ENCODE results near the gene SLC9A9. TPM values are rescaled to one million over a fixed set of nuclear protein-coding genes. Genes with fewer than 3 reads are reported as not detected.

Gene SLC9A9
- total RNA-seq, 1 experiment from 2014 or later, result 2.2 TPM

GRCh38 chr3:143351354-143351753 is 496.9 kb downstream of the SLC9A9 start:
- no peak overlapping the region for H3K27ac Mint-ChIP-seq (ENCODE audit: low read depth, unreplicated experiment)
- POLR2A ChIA-PET, result no interaction called here
- no peaks in the 10 kb centered on the region for H3K27me3 Mint-ChIP-seq (ENCODE audit: insufficient read depth, unreplicated experiment)
- CTCF ChIA-PET, result interaction anchor here (0.5 to 0.7 kb wide), 2 partner anchors 79 to 192 kb away, joined by 3 read pairs; no protein-coding TSS in a partner anchor
- H3K4me3 Mint-ChIP-seq (ENCODE audit: unreplicated experiment), result no peak overlapping the region
- no TSS peak for BruUV-seq (replicated peaks)
- TF ChIP-seq CTCF (IDR thresholded peaks at IDR 0.05; ENCODE audit: unreplicated experiment), result no peak
- intact Hi-C loops (cut with micrococcal nuclease), result no loop called here
- no peaks in the 10 kb centered on the region for H3K4me1 Mint-ChIP-seq (ENCODE audit: insufficient read depth, unreplicated experiment)
- H3K36me3 Mint-ChIP-seq (ENCODE audit: insufficient read depth, unreplicated experiment), result no peaks in the 10 kb centered on the region
- DNase-seq (ENCODE audit: unreplicated experiment), result no peak
- no peaks in the 10 kb centered on the region for H3K9me3 Mint-ChIP-seq (ENCODE audit: unreplicated experiment)

GRCh38 chr3:143349455-143349854 is 498.8 kb downstream of the SLC9A9 start:
- no TSS peak for BruUV-seq (replicated peaks)
- TF ChIP-seq CTCF (IDR thresholded peaks at IDR 0.05; ENCODE audit: unreplicated experiment), result no peak
- no peaks in the 10 kb centered on the region for H3K27me3 Mint-ChIP-seq (ENCODE audit: insufficient read depth, unreplicated experiment)
- intact Hi-C loops (cut with micrococcal nuclease), result no loop called here
- DNase-seq (ENCODE audit: unreplicated experiment), result no peak
- no peak overlapping the region for H3K27ac Mint-ChIP-seq (ENCODE audit: low read depth, unreplicated experiment)
- no peaks in the 10 kb centered on the region for H3K4me1 Mint-ChIP-seq (ENCODE audit: insufficient read depth, unreplicated experiment)
- ChIA-PET CTCF (interaction anchor here (0.6 kb wide), 1 partner anchor 25 kb away, joined by 3 read pairs; no protein-coding TSS in a partner anchor), POLR2A (no interaction called here)
- H3K4me3 Mint-ChIP-seq (ENCODE audit: unreplicated experiment), result no peak overlapping the region
- H3K9me3 Mint-ChIP-seq (ENCODE audit: unreplicated experiment), result no peaks in the 10 kb centered on the region
- H3K36me3 Mint-ChIP-seq (ENCODE audit: insufficient read depth, unreplicated experiment), result no peaks in the 10 kb centered on the region

GRCh38 chr3:143348486-143349327 is 499.6 kb downstream of the SLC9A9 start:
- intact Hi-C loops (cut with micrococcal nuclease), result no loop called here
- H3K36me3 Mint-ChIP-seq (ENCODE audit: insufficient read depth, unreplicated experiment), result no peaks in the 10 kb centered on the region
- no TSS peak for BruUV-seq (replicated peaks)
- H3K27me3 Mint-ChIP-seq (ENCODE audit: insufficient read depth, unreplicated experiment), result no peaks in the 10 kb centered on the region
- TF ChIP-seq CTCF (IDR thresholded peaks at IDR 0.05; ENCODE audit: unreplicated experiment), result no peak
- no peak overlapping the region for H3K27ac Mint-ChIP-seq (ENCODE audit: low read depth, unreplicated experiment)
- no peak overlapping the region for H3K4me3 Mint-ChIP-seq (ENCODE audit: unreplicated experiment)
- ChIA-PET POLR2A (interaction anchor here (0.7 to 1.2 kb wide), 3 partner anchors 11 to 591 kb away, joined by 3 read pairs; no protein-coding TSS in a partner anchor), CTCF (interaction anchor here (0.5 to 1.3 kb wide), 5 partner anchors 15 to 357 kb away, joined by 3 to 4 read pairs (median 3); no protein-coding TSS in a partner anchor)
- DNase-seq (ENCODE audit: unreplicated experiment), result no peak
- H3K4me1 Mint-ChIP-seq (ENCODE audit: insufficient read depth, unreplicated experiment), result no peaks in the 10 kb centered on the region
- H3K9me3 Mint-ChIP-seq (ENCODE audit: unreplicated experiment), result no peaks in the 10 kb centered on the region

- no peak overlapping the region for H3K27ac Mint-ChIP-seq (ENCODE audit: low read depth, unreplicated experiment)
- H3K4me1 Mint-ChIP-seq (ENCODE audit: insufficient read depth, unreplicated experiment), result no peaks in the 10 kb centered on the region
- intact Hi-C loops (cut with micrococcal nuclease), result no loop called here
- CTCF ChIA-PET, result no interaction called here
- no peak for DNase-seq (ENCODE audit: unreplicated experiment)
- TF ChIP-seq CTCF (IDR thresholded peaks at IDR 0.05; ENCODE audit: unreplicated experiment), result no peak
- no peaks in the 10 kb centered on the region for H3K9me3 Mint-ChIP-seq (ENCODE audit: unreplicated experiment)
- POLR2A ChIA-PET, result no interaction called here
- no peaks in the 10 kb centered on the region for H3K36me3 Mint-ChIP-seq (ENCODE audit: insufficient read depth, unreplicated experiment)
- H3K4me3 Mint-ChIP-seq (ENCODE audit: unreplicated experiment), result no peak overlapping the region
- H3K27me3 Mint-ChIP-seq (ENCODE audit: insufficient read depth, unreplicated experiment), result no peaks in the 10 kb centered on the region
- BruUV-seq (replicated peaks), result no TSS peak
Measured at GRCh38 chr3:143344516-143345165, 503.6 kb downstream of the SLC9A9 start.

Measured in MCF 10A (cell line).